ENCODE measurements around the gene SEMA5B. TPM values are rescaled to one million over a fixed set of nuclear protein-coding genes. Genes with fewer than 3 reads are reported as not detected.

The SEMA5B gene
- total and polyA plus RNA-seq, 9 of the 15 experiments (the other 6 are each of a cell fraction or from before 2014, with no cell fraction given): not detected

DNA sequence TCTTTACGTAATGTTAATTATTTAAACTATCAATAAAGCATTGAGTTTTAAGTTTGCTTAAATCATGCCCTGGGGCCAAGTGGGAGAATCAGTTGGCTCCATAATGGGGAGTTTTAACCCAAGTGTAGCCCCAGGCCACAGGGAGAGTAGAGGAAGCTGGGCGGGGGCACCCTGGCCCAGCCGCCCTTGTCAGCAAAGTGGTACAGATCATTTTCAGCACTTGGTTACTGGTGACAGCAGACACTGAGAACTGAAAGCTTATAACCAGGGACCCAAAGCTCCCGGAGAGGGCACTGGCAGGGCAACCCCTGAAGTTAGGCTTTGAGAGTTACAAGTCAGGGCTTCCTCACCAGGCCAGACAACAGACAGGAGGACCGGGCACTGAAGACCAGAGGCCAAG lies 90.6 kb downstream of the SEMA5B start:
- in situ Hi-C loops (cut with MboI) (no loop called here), intact Hi-C loops (cut with micrococcal nuclease) (no loop called here)
- POLR2A ChIA-PET: interaction anchor here (1.1 kb wide), 1 partner anchor 8 kb away, joined by 3 read pairs; no protein-coding TSS in a partner anchor
- no peak overlapping the region for H3K4me3 ChIP-seq
- no peak overlapping the region for H3K27ac ChIP-seq (ENCODE audit: extremely low read depth, low read depth, low read length)
- no peaks in the 10 kb centered on the region for H3K9me1 ChIP-seq (ENCODE audit: control insufficient read depth, insufficient read depth, low read length)
- peaks cover 0 to 6% of the 10 kb centered on the region in 2 experiments; a peak in 2 of 5 replicates for H3K27me3 ChIP-seq (ENCODE audit: control insufficient read depth in 2 of 2, insufficient read depth in 2 of 2, low read length in 2 of 2)
- no peak overlapping the region for H3K9ac ChIP-seq (ENCODE audit: insufficient read depth in 1 of 2, low read depth in 2 of 2, low read length in 2 of 2)
- peaks cover 0 to 8% of the 10 kb centered on the region in 2 experiments; a peak in 2 of 5 replicates for H3K4me1 ChIP-seq (replicated peaks in 1 of 2; ENCODE audit: control insufficient read depth in 2 of 2, insufficient read depth in 2 of 2, low read length in 2 of 2)
- CTCF ChIA-PET (ENCODE audit: low intra/inter-chr PET ratio): no interaction called here
- no peak for ATAC-seq
- no peak for DNase-seq (ENCODE audit: extremely low read depth in 1 of 4, low spot score in 3 of 4)
- H3K9me3 ChIP-seq (replicated peaks; ENCODE audit: control insufficient read depth, insufficient read depth, low read depth, low read length): no peaks in the 10 kb centered on the region
- FAIRE-seq: no peak
- no peak overlapping the region for H3K4me2 ChIP-seq (ENCODE audit: insufficient read depth, low read length)
- 30% methylated on average over 5 of the region's 5 CpGs for WGBS (ENCODE audit: insufficient coverage, low coverage, missing lambda C conversion rate)
- no peaks in the 10 kb centered on the region for H3K36me3 ChIP-seq (ENCODE audit: control insufficient read depth, insufficient read depth, low read length)
- no peaks in the 10 kb centered on the region for H4K20me1 ChIP-seq (replicated peaks; ENCODE audit: control insufficient read depth, insufficient read depth, low read length)
- H2AFZ ChIP-seq (ENCODE audit: low read depth, low read length): no peak overlapping the region
- TF ChIP-seq CHD4 (IDR thresholded peaks at IDR 0.05; ENCODE audit: insufficient read depth, insufficient replicate concordance, low read depth, low read length, poor library complexity, severe bottlenecking) (no peak), SMAD4 (CRISPR knock-in tag; conservative IDR thresholded peaks at IDR 0.05) (no peak), DIDO1 (tag; IDR thresholded peaks at IDR 0.05; ENCODE audit: low read depth) (no peak), ZNF124 (CRISPR knock-in tag; IDR thresholded peaks at IDR 0.05) (no peak)
- TF ChIP-seq, protein P1, sequence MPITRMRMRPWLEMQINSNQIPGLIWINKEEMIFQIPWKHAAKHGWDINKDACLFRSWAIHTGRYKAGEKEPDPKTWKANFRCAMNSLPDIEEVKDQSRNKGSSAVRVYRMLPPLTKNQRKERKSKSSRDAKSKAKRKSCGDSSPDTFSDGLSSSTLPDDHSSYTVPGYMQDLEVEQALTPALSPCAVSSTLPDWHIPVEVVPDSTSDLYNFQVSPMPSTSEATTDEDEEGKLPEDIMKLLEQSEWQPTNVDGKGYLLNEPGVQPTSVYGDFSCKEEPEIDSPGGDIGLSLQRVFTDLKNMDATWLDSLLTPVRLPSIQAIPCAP (CRISPR knock-in tag; IDR thresholded peaks at IDR 0.05; ENCODE audit: borderline replicate concordance): no peak
- TF ChIP-seq, protein P2, sequence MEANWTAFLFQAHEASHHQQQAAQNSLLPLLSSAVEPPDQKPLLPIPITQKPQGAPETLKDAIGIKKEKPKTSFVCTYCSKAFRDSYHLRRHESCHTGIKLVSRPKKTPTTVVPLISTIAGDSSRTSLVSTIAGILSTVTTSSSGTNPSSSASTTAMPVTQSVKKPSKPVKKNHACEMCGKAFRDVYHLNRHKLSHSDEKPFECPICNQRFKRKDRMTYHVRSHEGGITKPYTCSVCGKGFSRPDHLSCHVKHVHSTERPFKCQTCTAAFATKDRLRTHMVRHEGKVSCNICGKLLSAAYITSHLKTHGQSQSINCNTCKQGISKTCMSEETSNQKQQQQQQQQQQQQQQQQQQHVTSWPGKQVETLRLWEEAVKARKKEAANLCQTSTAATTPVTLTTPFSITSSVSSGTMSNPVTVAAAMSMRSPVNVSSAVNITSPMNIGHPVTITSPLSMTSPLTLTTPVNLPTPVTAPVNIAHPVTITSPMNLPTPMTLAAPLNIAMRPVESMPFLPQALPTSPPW (CRISPR knock-in tag; IDR thresholded peaks at IDR 0.05): no peak
- TF ChIP-seq, protein P3, sequence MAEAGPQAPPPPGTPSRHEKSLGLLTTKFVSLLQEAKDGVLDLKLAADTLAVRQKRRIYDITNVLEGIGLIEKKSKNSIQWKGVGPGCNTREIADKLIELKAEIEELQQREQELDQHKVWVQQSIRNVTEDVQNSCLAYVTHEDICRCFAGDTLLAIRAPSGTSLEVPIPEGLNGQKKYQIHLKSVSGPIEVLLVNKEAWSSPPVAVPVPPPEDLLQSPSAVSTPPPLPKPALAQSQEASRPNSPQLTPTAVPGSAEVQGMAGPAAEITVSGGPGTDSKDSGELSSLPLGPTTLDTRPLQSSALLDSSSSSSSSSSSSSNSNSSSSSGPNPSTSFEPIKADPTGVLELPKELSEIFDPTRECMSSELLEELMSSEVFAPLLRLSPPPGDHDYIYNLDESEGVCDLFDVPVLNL (CRISPR knock-in tag; IDR thresholded peaks at IDR 0.05; ENCODE audit: low read depth): no peak
- TF ChIP-seq, protein P4, sequence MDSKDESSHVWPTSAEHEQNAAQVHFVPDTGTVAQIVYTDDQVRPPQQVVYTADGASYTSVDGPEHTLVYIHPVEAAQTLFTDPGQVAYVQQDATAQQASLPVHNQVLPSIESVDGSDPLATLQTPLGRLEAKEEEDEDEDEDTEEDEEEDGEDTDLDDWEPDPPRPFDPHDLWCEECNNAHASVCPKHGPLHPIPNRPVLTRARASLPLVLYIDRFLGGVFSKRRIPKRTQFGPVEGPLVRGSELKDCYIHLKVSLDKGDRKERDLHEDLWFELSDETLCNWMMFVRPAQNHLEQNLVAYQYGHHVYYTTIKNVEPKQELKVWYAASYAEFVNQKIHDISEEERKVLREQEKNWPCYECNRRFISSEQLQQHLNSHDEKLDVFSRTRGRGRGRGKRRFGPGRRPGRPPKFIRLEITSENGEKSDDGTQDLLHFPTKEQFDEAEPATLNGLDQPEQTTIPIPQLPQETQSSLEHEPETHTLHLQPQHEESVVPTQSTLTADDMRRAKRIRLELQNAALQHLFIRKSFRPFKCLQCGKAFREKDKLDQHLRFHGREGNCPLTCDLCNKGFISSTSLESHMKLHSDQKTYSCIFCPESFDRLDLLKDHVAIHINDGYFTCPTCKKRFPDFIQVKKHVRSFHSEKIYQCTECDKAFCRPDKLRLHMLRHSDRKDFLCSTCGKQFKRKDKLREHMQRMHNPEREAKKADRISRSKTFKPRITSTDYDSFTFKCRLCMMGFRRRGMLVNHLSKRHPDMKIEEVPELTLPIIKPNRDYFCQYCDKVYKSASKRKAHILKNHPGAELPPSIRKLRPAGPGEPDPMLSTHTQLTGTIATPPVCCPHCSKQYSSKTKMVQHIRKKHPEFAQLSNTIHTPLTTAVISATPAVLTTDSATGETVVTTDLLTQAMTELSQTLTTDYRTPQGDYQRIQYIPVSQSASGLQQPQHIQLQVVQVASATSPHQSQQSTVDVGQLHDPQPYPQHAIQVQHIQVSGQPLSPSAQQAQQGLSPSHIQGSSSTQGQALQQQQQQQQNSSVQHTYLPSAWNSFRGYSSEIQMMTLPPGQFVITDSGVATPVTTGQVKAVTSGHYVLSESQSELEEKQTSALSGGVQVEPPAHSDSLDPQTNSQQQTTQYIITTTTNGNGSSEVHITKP (IDR thresholded peaks at IDR 0.05; ENCODE audit: partially characterized antibody): no peak
- H3K79me2 ChIP-seq (ENCODE audit: control insufficient read depth, insufficient read depth, low read length): no peaks in the 10 kb centered on the region
- no TSS peak for BruUV-seq (replicated peaks)

Measured in K562 (cell line).